NCI-H510A (cell line): Measurements from ENCODE around the gene TMEM92.

ENCODE experiments used
- DNase-seq: peaks from one replicate; lab custom pipeline; 2025; lab: John Stamatoyannopoulos, UW

Gene TMEM92

GRCh38 chr17:50274142-50274896 lies at the start of gene TMEM92:
TSS of gene TMEM92 (plus strand) at chr17:50274466. CDS start at chr17:50274502, 36 bp downstream.
- no peak for DNase-seq

- DNase-seq, result no peak
Measured at GRCh38 chr17:50225701-50226240, 48.5 kb upstream of the TMEM92 start.

- no peak for DNase-seq
Measured at GRCh38 chr17:50234581-50234980, 39.7 kb upstream of the TMEM92 start.

- no peak for DNase-seq
Measured at GRCh38 chr17:50237901-50238300, 36.4 kb upstream of the TMEM92 start.

- DNase-seq, result no peak
Measured at GRCh38 chr17:50238601-50239280, 35.5 kb upstream of the TMEM92 start.

- no peak for DNase-seq
Measured at GRCh38 chr17:50239937-50240336, 34.3 kb upstream of the TMEM92 start.

GRCh38 chr17:50240851-50241250 lies 33.4 kb upstream of the TMEM92 start:
- no peak for DNase-seq

- no peak for DNase-seq
Measured at GRCh38 chr17:50241431-50241830, 32.8 kb upstream of the TMEM92 start.

GRCh38 chr17:50244771-50245170 lies 29.5 kb upstream of the TMEM92 start:
- DNase-seq, result no peak

GRCh38 chr17:50248255-50248654 lies 26.0 kb upstream of the TMEM92 start:
- no peak for DNase-seq

GRCh38 chr17:50252781-50253180 lies 21.5 kb upstream of the TMEM92 start:
- DNase-seq, result no peak

- DNase-seq, result no peak
Measured at GRCh38 chr17:50255766-50256635, 18.3 kb upstream of the TMEM92 start.

- no peak for DNase-seq
Measured at GRCh38 chr17:50256826-50257618, 17.2 kb upstream of the TMEM92 start.

- DNase-seq, result no peak
Measured at GRCh38 chr17:50257676-50258224, 16.5 kb upstream of the TMEM92 start.

GRCh38 chr17:50258647-50259476 lies 15.4 kb upstream of the TMEM92 start:
- no peak for DNase-seq

GRCh38 chr17:50259477-50260324 lies 14.6 kb upstream of the TMEM92 start:
- no peak for DNase-seq

- DNase-seq, result no peak
Measured at GRCh38 chr17:50260501-50260911, 13.8 kb upstream of the TMEM92 start.

GRCh38 chr17:50261051-50261915 lies 13.0 kb upstream of the TMEM92 start:
- no peak for DNase-seq
